Esophagus squamous epithelium (tissue), 4 donors: ENCODE results near the gene ALDH1A2.

Source experiments
- CTCF ChIP-seq, 6 experiments: fragments of 450-650 bp in 4 of 6; fragments of 200-600 bp in 2 of 6; sonication (generic) in 2 of 6; IDR thresholded peaks; one replicate each; pipeline ENCODE4 v1.5.1; 2016 to 2019; ENCODE audit warnings: antibody characterized with exemption in 6 of 6, mild to moderate bottlenecking in 4 of 6, moderate library complexity in 4 of 6
- POLR2A ChIP-seq, 4 donors: fragments of 450-650 bp; IDR thresholded peaks; one replicate each; pipeline ENCODE4 v1.6.1; 2017; ENCODE audit warnings: antibody characterized with exemption in 4 of 4, mild to moderate bottlenecking in 4 of 4, moderate library complexity in 3 of 4

DNA sequence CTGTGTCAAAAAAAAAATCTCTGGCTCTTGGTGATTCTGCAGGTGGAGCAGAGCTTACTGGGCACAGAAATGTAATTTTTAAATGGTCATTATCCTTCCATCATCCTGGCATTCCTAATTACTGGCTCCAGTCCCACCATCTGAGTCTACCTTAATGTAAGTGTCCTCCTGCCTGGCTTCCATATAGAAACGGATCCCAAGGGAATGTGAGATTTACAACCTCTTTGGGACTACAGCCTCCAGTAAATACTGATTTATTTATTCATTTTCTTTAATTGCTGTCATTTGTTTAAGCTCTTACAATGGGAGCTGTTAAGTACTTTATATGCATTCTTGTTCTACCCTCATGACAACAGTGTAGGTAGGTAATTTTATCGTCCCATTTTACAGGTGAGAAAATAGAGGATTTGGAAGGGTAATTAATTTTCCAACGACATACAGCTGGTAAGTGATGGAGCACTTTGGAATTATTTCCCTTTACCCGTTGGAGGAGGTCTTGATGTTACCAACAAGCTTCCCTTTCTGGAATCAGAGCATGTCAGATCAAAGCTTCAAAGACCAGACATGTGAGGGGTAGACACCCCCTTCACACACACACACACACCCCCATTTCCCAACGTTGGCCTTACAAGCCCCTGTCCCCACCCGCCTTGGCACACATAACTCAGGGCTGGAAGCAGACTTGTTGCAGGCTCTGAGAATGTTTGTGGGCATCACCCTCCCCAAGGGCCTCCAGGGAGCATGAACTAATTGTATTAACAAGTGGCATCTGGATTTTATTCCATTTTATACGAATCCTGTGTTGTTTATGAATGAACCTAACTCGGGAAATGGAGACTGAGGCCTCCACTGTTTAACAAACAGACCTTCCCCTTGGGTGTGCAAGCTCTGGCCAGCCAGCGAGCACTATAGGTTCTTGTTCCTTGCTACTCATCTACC, 116.9 kb downstream of the ALDH1A2 start:
- TF ChIP-seq CTCF (IDR thresholded peaks at IDR 0.05) = no peak
- no peak for TF ChIP-seq POLR2A (IDR thresholded peaks at IDR 0.05)
